Peyer's patch (tissue), 4 donors: ENCODE measurements around the gene RD3L.

Source experiments
- POLR2A ChIP-seq, 2 donors: fragments of 450-650 bp; IDR thresholded peaks; one replicate each; pipeline ENCODE4 v1.5.1; 2017; ENCODE audit warnings: antibody characterized with exemption in 2 of 2, mild to moderate bottlenecking in 2 of 2, moderate library complexity in 2 of 2
- TF ChIP-seq, protein P1 (sequence below), 6 experiments: fragments of 450-650 bp in 4 of 6; fragments of 200-600 bp in 2 of 6; sonication (generic) in 1 of 6; IDR thresholded peaks; one replicate each; pipeline ENCODE4 v1.5.1; 2017 to 2019; ENCODE audit warnings: antibody characterized with exemption in 6 of 6, mild to moderate bottlenecking in 3 of 6, moderate library complexity in 1 of 6

- TF ChIP-seq POLR2A (IDR thresholded peaks at IDR 0.05) = no peak
- TF ChIP-seq, protein P1, sequence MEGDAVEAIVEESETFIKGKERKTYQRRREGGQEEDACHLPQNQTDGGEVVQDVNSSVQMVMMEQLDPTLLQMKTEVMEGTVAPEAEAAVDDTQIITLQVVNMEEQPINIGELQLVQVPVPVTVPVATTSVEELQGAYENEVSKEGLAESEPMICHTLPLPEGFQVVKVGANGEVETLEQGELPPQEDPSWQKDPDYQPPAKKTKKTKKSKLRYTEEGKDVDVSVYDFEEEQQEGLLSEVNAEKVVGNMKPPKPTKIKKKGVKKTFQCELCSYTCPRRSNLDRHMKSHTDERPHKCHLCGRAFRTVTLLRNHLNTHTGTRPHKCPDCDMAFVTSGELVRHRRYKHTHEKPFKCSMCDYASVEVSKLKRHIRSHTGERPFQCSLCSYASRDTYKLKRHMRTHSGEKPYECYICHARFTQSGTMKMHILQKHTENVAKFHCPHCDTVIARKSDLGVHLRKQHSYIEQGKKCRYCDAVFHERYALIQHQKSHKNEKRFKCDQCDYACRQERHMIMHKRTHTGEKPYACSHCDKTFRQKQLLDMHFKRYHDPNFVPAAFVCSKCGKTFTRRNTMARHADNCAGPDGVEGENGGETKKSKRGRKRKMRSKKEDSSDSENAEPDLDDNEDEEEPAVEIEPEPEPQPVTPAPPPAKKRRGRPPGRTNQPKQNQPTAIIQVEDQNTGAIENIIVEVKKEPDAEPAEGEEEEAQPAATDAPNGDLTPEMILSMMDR (IDR thresholded peaks at IDR 0.05) = no peak
Observed at GRCh38 chr14:103890821-103891666, 51.3 kb downstream of the RD3L start.
